ENCODE data around the gene OLIG1.

- TF ChIP-seq CTCF (conservative IDR thresholded peaks at IDR 0.05; ENCODE audit: low read length) (no peak), EZH2phosphoT487 (IDR thresholded peaks at IDR 0.05; ENCODE audit: borderline replicate concordance, low read depth, low read length) (no peak)
Measured at GRCh38 chr21:33063907-33064622, 5.9 kb upstream of the OLIG1 start.

Measured in OCI-LY7 (cell line).